ENCODE measurements around the gene TMCC1.

The TMCC1 gene

GRCh38 chr3:129746629-129747028, 146.9 kb downstream of the TMCC1 start:
- no peak for DNase-seq (ENCODE audit: low spot score)
- POLR2A ChIA-PET (ENCODE audit: low non-redundant PET), result no interaction called here
- TF ChIP-seq CTCF (conservative IDR thresholded peaks at IDR 0.05; ENCODE audit: low read depth), result no peak
- H3K27ac ChIP-seq, result no peak overlapping the region
- CTCF ChIA-PET, result no interaction called here

GRCh38 chr3:129745253-129745652, 148.3 kb downstream of the TMCC1 start:
- no peak for TF ChIP-seq CTCF (conservative IDR thresholded peaks at IDR 0.05; ENCODE audit: low read depth)
- POLR2A ChIA-PET (ENCODE audit: low non-redundant PET), result no interaction called here
- CTCF ChIA-PET, result interaction anchor here (0.7 kb wide), 1 partner anchor 962 kb away, joined by 3 read pairs; no protein-coding TSS in a partner anchor
- no peak for DNase-seq (ENCODE audit: low spot score)
- no peak overlapping the region for H3K27ac ChIP-seq

- DNase-seq (ENCODE audit: low spot score), result no peak
- TF ChIP-seq CTCF (conservative IDR thresholded peaks at IDR 0.05; ENCODE audit: low read depth), result no peak
- POLR2A ChIA-PET (ENCODE audit: low non-redundant PET), result no interaction called here
- CTCF ChIA-PET, result no interaction called here
- no peak overlapping the region for H3K27ac ChIP-seq
Measured at GRCh38 chr3:129741794-129742193, 151.7 kb downstream of the TMCC1 start.

- no peak overlapping the region for H3K27ac ChIP-seq
- ChIA-PET POLR2A (ENCODE audit: low non-redundant PET) (no interaction called here), CTCF (no interaction called here)
- no peak for TF ChIP-seq CTCF (conservative IDR thresholded peaks at IDR 0.05; ENCODE audit: low read depth)
- DNase-seq (ENCODE audit: low spot score), result no peak
Measured at GRCh38 chr3:129740090-129740489, 153.4 kb downstream of the TMCC1 start.

- no peak for DNase-seq (ENCODE audit: low spot score)
- TF ChIP-seq CTCF (conservative IDR thresholded peaks at IDR 0.05; ENCODE audit: low read depth), result no peak
- POLR2A ChIA-PET (ENCODE audit: low non-redundant PET), result no interaction called here
- H3K27ac ChIP-seq, result no peak overlapping the region
- CTCF ChIA-PET, result no interaction called here
Measured at GRCh38 chr3:129739634-129740033, 153.9 kb downstream of the TMCC1 start.

GRCh38 chr3:129738172-129738571, 155.3 kb downstream of the TMCC1 start:
- CTCF ChIA-PET, result interaction anchor here (0.6 to 0.8 kb wide), 2 partner anchors 75 to 87 kb away, joined by 3 to 6 read pairs; no protein-coding TSS in a partner anchor
- DNase-seq (ENCODE audit: low spot score), result no peak
- POLR2A ChIA-PET (ENCODE audit: low non-redundant PET), result no interaction called here
- no peak for TF ChIP-seq CTCF (conservative IDR thresholded peaks at IDR 0.05; ENCODE audit: low read depth)
- no peak overlapping the region for H3K27ac ChIP-seq

- ChIA-PET CTCF (no interaction called here), POLR2A (ENCODE audit: low non-redundant PET) (no interaction called here)
- no peak for DNase-seq (ENCODE audit: low spot score)
- TF ChIP-seq CTCF (conservative IDR thresholded peaks at IDR 0.05; ENCODE audit: low read depth), result no peak
- no peak overlapping the region for H3K27ac ChIP-seq
Measured at GRCh38 chr3:129736070-129736469, 157.4 kb downstream of the TMCC1 start.

All from RWPE1 (cell line).